Neural cell (in vitro differentiated cells): ENCODE measurements around the gene DNAI1. TPM values are rescaled to one million over a fixed set of nuclear protein-coding genes. Genes with fewer than 3 reads are reported as not detected.

Experiments
- H2AFZ ChIP-seq: fragments of 200-600, 300-800 bp; sonication (generic), shearing (Covaris generic); 2 replicates; pipeline ENCODE4 v1.6.0; 2014; ENCODE audit warnings: low read depth, mild to moderate bottlenecking, antibody characterized with exemption, low read length, moderate library complexity
- H3F3A ChIP-seq: fragments of 200-600 bp; shearing (Covaris generic); 2 replicates; pipeline ENCODE4 v1.6.1; 2016; ENCODE audit warnings: mild to moderate bottlenecking, moderate library complexity, mixed read lengths, antibody characterized with exemption, low read length; ENCODE audit not compliant: insufficient read depth, poor library complexity, severe bottlenecking
- H3K27ac ChIP-seq: fragments of 200-600, 300-800 bp; sonication (generic), shearing (Covaris generic); 2 replicates; pipeline ENCODE4 v1.5.1; 2014; ENCODE audit warnings: mild to moderate bottlenecking, low read length, moderate library complexity
- H3K27me3 ChIP-seq: fragments of 300-800, 200-600 bp; sonication (generic), shearing (Covaris generic); 2 replicates; pipeline ENCODE4 v1.6.0; 2014; ENCODE audit warnings: mild to moderate bottlenecking, low read depth, low read length, moderate library complexity; ENCODE audit not compliant: insufficient read depth
- H3K36me3 ChIP-seq: fragments of 300-800, 200-600 bp; sonication (generic), shearing (Covaris generic); 2 replicates; pipeline ENCODE4 v1.5.1; 2014; ENCODE audit warnings: mild to moderate bottlenecking, antibody characterized with exemption, low read length, moderate library complexity; ENCODE audit not compliant: insufficient read depth
- H3K4me2 ChIP-seq: fragments of 300-800, 200-600 bp; sonication (generic), shearing (Covaris generic); 2 replicates; pipeline ENCODE4 v1.6.0; 2014; ENCODE audit warnings: mild to moderate bottlenecking, low read length
- H3K4me3 ChIP-seq: fragments of 300-800, 200-600 bp; sonication (generic), shearing (Covaris generic); 2 replicates; pipeline ENCODE4 v1.5.1; 2014; ENCODE audit warnings: mild to moderate bottlenecking, low read length, moderate library complexity
- H3K79me2 ChIP-seq: fragments of 200-600 bp; shearing (Covaris generic); replicated peaks from 2 replicates; pipeline ENCODE4 v1.6.0; 2014; ENCODE audit warnings: mild to moderate bottlenecking, low read length, moderate library complexity; ENCODE audit not compliant: insufficient read depth
- H3K9ac ChIP-seq: fragments of 300-800, 200-600 bp; sonication (generic), shearing (Covaris generic); 2 replicates; pipeline ENCODE4 v1.6.1; 2016; ENCODE audit warnings: mild to moderate bottlenecking, low read length, mixed read lengths
- H3K9me2 ChIP-seq: fragments of 200-600 bp; shearing (Covaris generic); 2 replicates; pipeline ENCODE4 v1.6.1; 2016; ENCODE audit warnings: mild to moderate bottlenecking, low read length, mixed read lengths; ENCODE audit not compliant: insufficient read depth
- H3K9me3 ChIP-seq: fragments of 200-600, 300-800 bp; sonication (generic), shearing (Covaris generic); 2 replicates; pipeline ENCODE4 v1.6.1; 2016; ENCODE audit warnings: mild to moderate bottlenecking, mixed run types, low read length, moderate library complexity, mixed read lengths
- H4K20me1 ChIP-seq: fragments of 200-600 bp; shearing (Covaris generic); 2 replicates; pipeline ENCODE4 v1.6.1; 2016; ENCODE audit warnings: mild to moderate bottlenecking, mixed run types; ENCODE audit not compliant: insufficient read depth
- CTCF ChIP-seq: fragments of 450-650 bp; IDR thresholded peaks from 2 replicates; pipeline ENCODE4 v1.5.1; 2014; ENCODE audit warnings: antibody characterized with exemption, mild to moderate bottlenecking, moderate library complexity; ENCODE audit not compliant: poor library complexity, severe bottlenecking
- EP300 ChIP-seq: fragments of 450-650 bp; conservative IDR thresholded peaks from 2 replicates; pipeline ENCODE4 v1.6.1; 2014; ENCODE audit warnings: antibody characterized with exemption, mild to moderate bottlenecking, moderate library complexity; ENCODE audit not compliant: poor library complexity, severe bottlenecking
- EZH2 ChIP-seq: fragments of 200-600, 300-800 bp; shearing (Covaris generic), sonication (generic); IDR thresholded peaks from 2 replicates; pipeline ENCODE4 v1.6.1; 2014; ENCODE audit warnings: antibody characterized with exemption, low read length, borderline replicate concordance, mild to moderate bottlenecking; ENCODE audit not compliant: insufficient read depth, poor library complexity, severe bottlenecking
- MXI1 ChIP-seq: fragments of 450-650 bp; conservative IDR thresholded peaks from 2 replicates; pipeline ENCODE4 v1.6.1; 2014; ENCODE audit warnings: antibody characterized with exemption, mild to moderate bottlenecking; ENCODE audit not compliant: poor library complexity, severe bottlenecking
- POLR2AphosphoS5 ChIP-seq: IDR thresholded peaks from 2 replicates; pipeline ENCODE4 v1.6.1; 2012
- RAD21 ChIP-seq: fragments of 450-650 bp; conservative IDR thresholded peaks from 2 replicates; pipeline ENCODE4 v1.6.1; 2014; ENCODE audit warnings: antibody characterized with exemption, mild to moderate bottlenecking, moderate library complexity
- REST ChIP-seq: IDR thresholded peaks from 2 replicates; pipeline ENCODE4 v1.6.1; 2012; ENCODE audit warnings: borderline replicate concordance
- SMC3 ChIP-seq: fragments of 450-650 bp; conservative IDR thresholded peaks from 2 replicates; pipeline ENCODE4 v1.6.1; 2014; ENCODE audit warnings: antibody characterized with exemption, mild to moderate bottlenecking, moderate library complexity; ENCODE audit not compliant: poor library complexity
- TAF1 ChIP-seq: IDR thresholded peaks from 2 replicates; pipeline ENCODE4 v1.6.1; 2012; ENCODE audit warnings: low read depth
- polyA plus RNA-seq: library from polyadenylated mRNA; depleted of rRNA; stranded (reverse); fragments of >200 nt; gene quantifications from 2 replicates; pipeline ENCODE4 v1.2.3, GENCODE V29; 2014

DNAI1 gene
- polyA plus RNA-seq, 1 donor from 2014 or later: 0.99 TPM

- Histone ChIP-seq H3K9me2 (no peaks in the 10 kb centered on the region), H4K20me1 (no peaks in the 10 kb centered on the region), H3K27ac (no peak overlapping the region), H3K9me3 (no peaks in the 10 kb centered on the region), H3K4me3 (no peak overlapping the region), H2AFZ (no peak overlapping the region), H3F3A (no peaks in the 10 kb centered on the region), H3K36me3 (no peaks in the 10 kb centered on the region), H3K79me2 (peaks cover 56% of the 10 kb centered on the region), H3K9ac (no peak overlapping the region), H3K4me2 (no peak overlapping the region), H3K27me3 (no peaks in the 10 kb centered on the region)
- no peak for TF ChIP-seq MXI1
- TF ChIP-seq REST: no peak
- no peak for TF ChIP-seq EP300
- TF ChIP-seq EZH2: no peak
- no peak for TF ChIP-seq RAD21
- no peak for TF ChIP-seq CTCF
- no peak for TF ChIP-seq TAF1
- TF ChIP-seq SMC3: no peak
- TF ChIP-seq POLR2AphosphoS5: no peak
These were observed 8.0 kb upstream of the DNAI1 start for GRCh38 chr9:34450644-34451043.

- Histone ChIP-seq H2AFZ (no peak overlapping the region), H3F3A (no peaks in the 10 kb centered on the region), H3K36me3 (no peaks in the 10 kb centered on the region), H3K9me2 (no peaks in the 10 kb centered on the region), H3K9ac (no peak overlapping the region), H3K79me2 (peaks cover 61% of the 10 kb centered on the region), H3K27ac (no peak overlapping the region), H3K9me3 (no peaks in the 10 kb centered on the region), H3K27me3 (no peaks in the 10 kb centered on the region), H3K4me2 (no peak overlapping the region), H4K20me1 (no peaks in the 10 kb centered on the region), H3K4me3 (no peak overlapping the region)
- TF ChIP-seq CTCF: no peak
These were observed 7.5 kb upstream of the DNAI1 start for GRCh38 chr9:34451135-34451534.
